Stomach (tissue), 4 donors: ENCODE results near the gene SPSB3.
"Not testable (repeated sequence)": the region's sequence is repeated elsewhere in the genome, so short reads cannot be mapped to it uniquely, and the experiment has no call there.

Experiments used
- CTCF ChIP-seq, 7 experiments: fragments of 450-650 bp in 4 of 7; fragments of 200-600 bp in 3 of 7; sonication (generic) in 3 of 7; IDR thresholded peaks; one replicate each; pipeline ENCODE4 v1.5.1; 2016 to 2019; ENCODE audit warnings: antibody characterized with exemption in 7 of 7, control low read depth in 2 of 7, mild to moderate bottlenecking in 1 of 7
- EP300 ChIP-seq: sonication (generic); formaldehyde crosslinking; IDR thresholded peaks from one replicate; pipeline ENCODE4 v1.6.1; 2017; ENCODE audit warnings: antibody characterized with exemption

- not testable (repeated sequence) for TF ChIP-seq EP300; CTCF (IDR thresholded peaks at IDR 0.05)
These were observed 16.9 kb upstream of the SPSB3 start for GRCh38 chr16:1799263-1799662.
